KMS-11 (cell line): ENCODE data around the gene PRKRA.

Experiments used
- H2AFZ ChIP-seq: fragments of 200-600 bp; sonication (generic); 2 replicates; pipeline ENCODE4 v1.6.1; 2016; ENCODE audit warnings: antibody characterized with exemption, mixed run types, low read depth
- H3K27ac ChIP-seq: fragments of 200-600 bp; sonication (generic); 2 replicates; pipeline ENCODE4 v1.6.1; 2016; ENCODE audit warnings: mild to moderate bottlenecking, mixed run types
- H3K27me3 ChIP-seq: fragments of 200-600 bp; sonication (generic); 2 replicates; pipeline ENCODE4 v1.6.1; 2017; ENCODE audit warnings: mild to moderate bottlenecking, low read depth, mixed run types, moderate library complexity; ENCODE audit not compliant: insufficient read depth
- H3K36me3 ChIP-seq: fragments of 200-600 bp; sonication (generic); 2 replicates; pipeline ENCODE4 v1.6.1; 2017; ENCODE audit warnings: mild to moderate bottlenecking, mixed run types; ENCODE audit not compliant: insufficient read depth
- H3K4me1 ChIP-seq: fragments of 200-600 bp; sonication (generic); 2 replicates; pipeline ENCODE4 v1.6.1; 2016; ENCODE audit warnings: mild to moderate bottlenecking, low read depth, mixed run types; ENCODE audit not compliant: poor library complexity, severe bottlenecking
- H3K4me2 ChIP-seq: fragments of 200-600 bp; sonication (generic); 2 replicates; pipeline ENCODE4 v1.7.0; 2016; ENCODE audit warnings: mild to moderate bottlenecking, mixed run types
- H3K4me3 ChIP-seq: fragments of 200-600 bp; sonication (generic); IDR thresholded peaks from 2 replicates; pipeline ENCODE4 v1.6.1; 2017; ENCODE audit warnings: low read depth, low read length, mixed read lengths; ENCODE audit not compliant: insufficient read depth
- H3K79me2 ChIP-seq: fragments of 200-600 bp; sonication (generic); 2 replicates; pipeline ENCODE4 v1.6.1; 2016; ENCODE audit warnings: low read depth, mixed run types; ENCODE audit not compliant: insufficient read depth
- H3K9ac ChIP-seq: fragments of 200-600 bp; sonication (generic); 2 replicates; pipeline ENCODE4 v1.6.1; 2016; ENCODE audit warnings: mild to moderate bottlenecking, mixed run types
- H4K20me1 ChIP-seq: fragments of 200-600 bp; sonication (generic); 2 replicates; pipeline ENCODE4 v1.6.1; 2016; ENCODE audit warnings: mild to moderate bottlenecking, mixed run types; ENCODE audit not compliant: insufficient read depth
- TF ChIP-seq, protein P1 (sequence below): fragments of 200-600 bp; sonication (generic); conservative IDR thresholded peaks from 2 replicates; pipeline ENCODE4 v1.6.1; 2017; ENCODE audit warnings: low read depth, mild to moderate bottlenecking, antibody characterized with exemption, low read length, moderate library complexity, mixed read lengths

Gene PRKRA

DNA sequence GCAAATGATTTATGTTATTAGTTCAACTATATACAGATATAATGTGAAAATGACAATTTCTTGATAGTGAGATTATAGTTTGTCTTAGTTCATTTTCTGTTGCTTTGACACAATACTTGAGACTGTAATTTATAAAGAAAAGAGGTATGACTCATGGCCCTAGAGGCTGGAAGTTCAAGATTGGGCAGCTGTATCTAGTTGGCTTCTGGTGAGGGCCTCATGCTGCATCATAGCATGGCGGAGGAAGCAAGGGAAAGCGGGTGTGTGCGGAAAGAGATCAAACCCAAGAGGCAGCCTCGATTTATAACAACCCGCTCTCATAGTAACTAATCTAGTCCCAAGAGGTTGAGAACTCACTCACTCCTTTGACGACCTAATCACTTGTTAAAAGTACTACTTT is 40.6 kb upstream of the PRKRA start:
- TF ChIP-seq, protein P1, sequence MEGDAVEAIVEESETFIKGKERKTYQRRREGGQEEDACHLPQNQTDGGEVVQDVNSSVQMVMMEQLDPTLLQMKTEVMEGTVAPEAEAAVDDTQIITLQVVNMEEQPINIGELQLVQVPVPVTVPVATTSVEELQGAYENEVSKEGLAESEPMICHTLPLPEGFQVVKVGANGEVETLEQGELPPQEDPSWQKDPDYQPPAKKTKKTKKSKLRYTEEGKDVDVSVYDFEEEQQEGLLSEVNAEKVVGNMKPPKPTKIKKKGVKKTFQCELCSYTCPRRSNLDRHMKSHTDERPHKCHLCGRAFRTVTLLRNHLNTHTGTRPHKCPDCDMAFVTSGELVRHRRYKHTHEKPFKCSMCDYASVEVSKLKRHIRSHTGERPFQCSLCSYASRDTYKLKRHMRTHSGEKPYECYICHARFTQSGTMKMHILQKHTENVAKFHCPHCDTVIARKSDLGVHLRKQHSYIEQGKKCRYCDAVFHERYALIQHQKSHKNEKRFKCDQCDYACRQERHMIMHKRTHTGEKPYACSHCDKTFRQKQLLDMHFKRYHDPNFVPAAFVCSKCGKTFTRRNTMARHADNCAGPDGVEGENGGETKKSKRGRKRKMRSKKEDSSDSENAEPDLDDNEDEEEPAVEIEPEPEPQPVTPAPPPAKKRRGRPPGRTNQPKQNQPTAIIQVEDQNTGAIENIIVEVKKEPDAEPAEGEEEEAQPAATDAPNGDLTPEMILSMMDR, result no peak
- Histone ChIP-seq H3K36me3 (0 out of 2 replicates have a peak, but pooled peaks cover 4% of the 10 kb centered on the region), H4K20me1 (no peaks in the 10 kb centered on the region), H3K9ac (no peak overlapping the region), H3K79me2 (no peaks in the 10 kb centered on the region), H3K4me3 (no peak overlapping the region), H3K4me2 (no peak overlapping the region), H3K4me1 (no peaks in the 10 kb centered on the region), H2AFZ (no peak overlapping the region), H3K27ac (no peak overlapping the region), H3K27me3 (no peaks in the 10 kb centered on the region)

- H3K9ac ChIP-seq, result no peak overlapping the region
- H3K36me3 ChIP-seq, result no peaks in the 10 kb centered on the region
- H3K27ac ChIP-seq, result no peak overlapping the region
- TF ChIP-seq, protein P1, result no peak
- no peaks in the 10 kb centered on the region for H4K20me1 ChIP-seq
- H3K4me3 ChIP-seq, result no peak overlapping the region
- no peak overlapping the region for H2AFZ ChIP-seq
- H3K4me2 ChIP-seq, result no peak overlapping the region
- peaks cover 19% of the 10 kb centered on the region for H3K4me1 ChIP-seq
- peaks cover 22% of the 10 kb centered on the region; the same call in 1 of the 2 replicates for H3K79me2 ChIP-seq
- no peaks in the 10 kb centered on the region for H3K27me3 ChIP-seq
Observed at GRCh38 chr2:178485356-178485755, 34.4 kb upstream of the PRKRA start.

DNA sequence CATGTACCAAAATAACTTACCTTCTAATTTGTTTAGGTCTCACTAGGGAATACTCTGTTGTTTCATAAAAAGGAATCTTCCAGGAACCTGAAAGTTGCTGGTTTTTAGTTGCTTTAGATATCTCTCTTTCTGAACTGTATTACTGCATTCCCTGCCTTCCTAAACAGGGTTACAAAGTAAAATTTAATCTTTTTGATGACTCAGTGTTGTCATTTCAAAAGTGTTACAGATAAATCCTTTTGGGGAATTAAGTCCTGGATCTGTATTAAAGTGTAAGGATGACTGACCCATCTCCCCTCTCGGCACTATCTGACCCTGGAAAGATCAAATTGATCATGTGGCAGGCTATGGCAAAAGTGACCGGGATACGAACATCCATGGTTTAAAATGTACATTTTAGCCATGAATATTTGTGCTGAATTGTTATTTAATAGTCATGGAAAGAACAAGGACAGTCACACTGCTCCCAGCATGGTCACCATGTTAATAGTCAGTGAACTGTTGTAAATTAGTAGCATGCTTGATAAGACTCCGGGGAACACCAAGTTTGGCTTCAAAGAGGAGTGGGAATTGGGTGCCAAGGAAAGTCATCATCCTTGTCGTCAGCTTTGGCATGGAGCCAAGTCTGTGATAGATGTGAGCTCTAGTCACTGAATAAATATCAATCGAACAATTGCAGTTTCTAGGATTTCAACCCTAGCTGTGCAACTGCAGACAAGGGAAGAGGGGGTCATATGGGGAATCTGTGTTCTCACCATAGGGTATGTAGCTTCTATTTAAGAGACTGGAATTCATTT is 33.5 kb upstream of the PRKRA start:
- peaks cover 24% of the 10 kb centered on the region for H3K4me1 ChIP-seq
- no peaks in the 10 kb centered on the region for H3K36me3 ChIP-seq
- TF ChIP-seq, protein P1, result no peak
- H3K27me3 ChIP-seq, result no peaks in the 10 kb centered on the region
- H3K4me3 ChIP-seq, result no peak overlapping the region
- H3K27ac ChIP-seq, result no peak overlapping the region
- H2AFZ ChIP-seq, result no peak overlapping the region
- H4K20me1 ChIP-seq, result no peaks in the 10 kb centered on the region
- H3K9ac ChIP-seq, result no peak overlapping the region
- no peak overlapping the region for H3K4me2 ChIP-seq
- peaks cover 22% of the 10 kb centered on the region; the same call in 1 of the 2 replicates for H3K79me2 ChIP-seq

- no peaks in the 10 kb centered on the region for H3K27me3 ChIP-seq
- H3K4me2 ChIP-seq, result peak overlapping the region; percentile 97; the same call in 1 of the 2 replicates
- TF ChIP-seq, protein P1, result no peak
- peaks cover 32% of the 10 kb centered on the region for H3K4me1 ChIP-seq
- no peak overlapping the region for H3K4me3 ChIP-seq
- no peaks in the 10 kb centered on the region for H4K20me1 ChIP-seq
- H3K79me2 ChIP-seq, result peaks cover 22% of the 10 kb centered on the region; the same call in 1 of the 2 replicates
- no peak overlapping the region for H3K9ac ChIP-seq
- H3K27ac ChIP-seq, result no peak overlapping the region
- no peak overlapping the region for H2AFZ ChIP-seq
- H3K36me3 ChIP-seq, result no peaks in the 10 kb centered on the region
Observed at GRCh38 chr2:178482437-178482836, 31.5 kb upstream of the PRKRA start.
